ENCODE results near the gene TMEM63A. TPM values are rescaled to one million over a fixed set of nuclear protein-coding genes. Genes with fewer than 3 reads are reported as not detected.

TMEM63A gene
- total and polyA plus RNA-seq, 2 of the 13 experiments (the other 11 are each of a cell fraction or from before 2014, with no cell fraction given): 23.9 to 53.3 TPM

DNA sequence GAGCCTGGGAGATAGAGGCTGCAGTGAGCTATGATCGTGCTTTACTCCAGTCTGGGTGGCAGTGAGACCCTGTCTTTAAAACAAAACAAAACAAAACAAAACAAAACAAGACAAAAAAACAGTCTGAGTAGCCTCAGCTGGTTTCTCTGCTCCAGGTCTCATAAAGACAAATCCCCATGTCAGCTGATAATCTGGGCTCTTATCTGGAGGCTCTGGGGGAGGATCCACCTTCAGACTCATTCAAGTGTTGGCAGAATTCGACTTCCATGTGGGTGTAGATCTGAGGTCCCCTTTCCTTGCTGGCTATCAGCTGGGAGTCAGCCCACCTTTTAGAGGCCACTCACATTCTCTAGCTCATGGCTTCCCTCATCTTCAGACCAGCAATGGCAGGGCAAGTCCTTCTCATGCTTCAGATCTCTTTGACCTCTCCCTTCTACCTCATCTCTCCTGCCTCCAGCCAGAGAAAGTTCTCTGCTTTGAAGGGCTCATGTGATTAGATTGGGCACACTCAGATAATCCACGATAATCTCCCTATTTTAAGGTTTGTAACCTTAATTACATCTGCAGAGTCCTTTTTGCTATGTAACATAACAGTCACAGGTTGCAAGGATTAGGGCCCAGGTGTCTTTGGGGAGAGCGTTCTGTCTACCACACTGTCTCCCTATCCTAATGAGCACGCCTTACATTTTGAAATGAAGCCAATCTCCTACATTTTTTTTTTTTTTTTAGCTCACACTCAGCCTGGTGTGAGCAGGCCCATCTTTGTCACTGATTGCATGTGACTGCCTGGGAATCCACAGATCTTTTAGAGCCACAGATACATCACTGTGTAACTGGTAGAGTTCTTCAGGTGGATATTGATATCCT lies 49.3 kb upstream of the TMEM63A start (continued):
- TF ChIP-seq, protein P1, sequence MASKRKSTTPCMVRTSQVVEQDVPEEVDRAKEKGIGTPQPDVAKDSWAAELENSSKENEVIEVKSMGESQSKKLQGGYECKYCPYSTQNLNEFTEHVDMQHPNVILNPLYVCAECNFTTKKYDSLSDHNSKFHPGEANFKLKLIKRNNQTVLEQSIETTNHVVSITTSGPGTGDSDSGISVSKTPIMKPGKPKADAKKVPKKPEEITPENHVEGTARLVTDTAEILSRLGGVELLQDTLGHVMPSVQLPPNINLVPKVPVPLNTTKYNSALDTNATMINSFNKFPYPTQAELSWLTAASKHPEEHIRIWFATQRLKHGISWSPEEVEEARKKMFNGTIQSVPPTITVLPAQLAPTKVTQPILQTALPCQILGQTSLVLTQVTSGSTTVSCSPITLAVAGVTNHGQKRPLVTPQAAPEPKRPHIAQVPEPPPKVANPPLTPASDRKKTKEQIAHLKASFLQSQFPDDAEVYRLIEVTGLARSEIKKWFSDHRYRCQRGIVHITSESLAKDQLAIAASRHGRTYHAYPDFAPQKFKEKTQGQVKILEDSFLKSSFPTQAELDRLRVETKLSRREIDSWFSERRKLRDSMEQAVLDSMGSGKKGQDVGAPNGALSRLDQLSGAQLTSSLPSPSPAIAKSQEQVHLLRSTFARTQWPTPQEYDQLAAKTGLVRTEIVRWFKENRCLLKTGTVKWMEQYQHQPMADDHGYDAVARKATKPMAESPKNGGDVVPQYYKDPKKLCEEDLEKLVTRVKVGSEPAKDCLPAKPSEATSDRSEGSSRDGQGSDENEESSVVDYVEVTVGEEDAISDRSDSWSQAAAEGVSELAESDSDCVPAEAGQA (IDR thresholded peaks at IDR 0.05; ENCODE audit: low read depth): no peak
- TF ChIP-seq, protein P1 (CRISPR knock-in tag; IDR thresholded peaks at IDR 0.05; ENCODE audit: borderline replicate concordance): no peak
- TF ChIP-seq RBM22 (optimal IDR thresholded peaks at IDR 0.05; ENCODE audit: low read length) (no peak), ARNTL (CRISPR knock-in tag; IDR thresholded peaks at IDR 0.05) (no peak), SNAPC2 (CRISPR knock-in tag; IDR thresholded peaks at IDR 0.05) (no peak), MYC (CRISPR knock-in tag; IDR thresholded peaks at IDR 0.05; ENCODE audit: borderline replicate concordance) (no peak), GABPB1 (CRISPR knock-in tag; IDR thresholded peaks at IDR 0.05) (no peak), ZNF850 (CRISPR knock-in tag; conservative IDR thresholded peaks at IDR 0.05) (no peak)
- TF ChIP-seq, protein P2, sequence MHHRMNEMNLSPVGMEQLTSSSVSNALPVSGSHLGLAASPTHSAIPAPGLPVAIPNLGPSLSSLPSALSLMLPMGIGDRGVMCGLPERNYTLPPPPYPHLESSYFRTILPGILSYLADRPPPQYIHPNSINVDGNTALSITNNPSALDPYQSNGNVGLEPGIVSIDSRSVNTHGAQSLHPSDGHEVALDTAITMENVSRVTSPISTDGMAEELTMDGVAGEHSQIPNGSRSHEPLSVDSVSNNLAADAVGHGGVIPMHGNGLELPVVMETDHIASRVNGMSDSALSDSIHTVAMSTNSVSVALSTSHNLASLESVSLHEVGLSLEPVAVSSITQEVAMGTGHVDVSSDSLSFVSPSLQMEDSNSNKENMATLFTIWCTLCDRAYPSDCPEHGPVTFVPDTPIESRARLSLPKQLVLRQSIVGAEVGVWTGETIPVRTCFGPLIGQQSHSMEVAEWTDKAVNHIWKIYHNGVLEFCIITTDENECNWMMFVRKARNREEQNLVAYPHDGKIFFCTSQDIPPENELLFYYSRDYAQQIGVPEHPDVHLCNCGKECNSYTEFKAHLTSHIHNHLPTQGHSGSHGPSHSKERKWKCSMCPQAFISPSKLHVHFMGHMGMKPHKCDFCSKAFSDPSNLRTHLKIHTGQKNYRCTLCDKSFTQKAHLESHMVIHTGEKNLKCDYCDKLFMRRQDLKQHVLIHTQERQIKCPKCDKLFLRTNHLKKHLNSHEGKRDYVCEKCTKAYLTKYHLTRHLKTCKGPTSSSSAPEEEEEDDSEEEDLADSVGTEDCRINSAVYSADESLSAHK (CRISPR knock-in tag; IDR thresholded peaks at IDR 0.05; ENCODE audit: borderline replicate concordance): no peak
- TF ChIP-seq, protein P3, sequence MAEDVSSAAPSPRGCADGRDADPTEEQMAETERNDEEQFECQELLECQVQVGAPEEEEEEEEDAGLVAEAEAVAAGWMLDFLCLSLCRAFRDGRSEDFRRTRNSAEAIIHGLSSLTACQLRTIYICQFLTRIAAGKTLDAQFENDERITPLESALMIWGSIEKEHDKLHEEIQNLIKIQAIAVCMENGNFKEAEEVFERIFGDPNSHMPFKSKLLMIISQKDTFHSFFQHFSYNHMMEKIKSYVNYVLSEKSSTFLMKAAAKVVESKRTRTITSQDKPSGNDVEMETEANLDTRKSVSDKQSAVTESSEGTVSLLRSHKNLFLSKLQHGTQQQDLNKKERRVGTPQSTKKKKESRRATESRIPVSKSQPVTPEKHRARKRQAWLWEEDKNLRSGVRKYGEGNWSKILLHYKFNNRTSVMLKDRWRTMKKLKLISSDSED (CRISPR knock-in tag; IDR thresholded peaks at IDR 0.05): no peak

Measured in HepG2 (cell line).